SK-N-SH treated with all-trans-retinoic acid at 6 μM for 48 hours (cell line): ENCODE measurements around the gene PPARGC1A.

ENCODE experiments used
- ATAC-seq: fragments of 200-7000 bp; cut with Tn5 transposase; 3 replicates; pipeline ENCODE4 v1.9.1; 2020; ENCODE audit warnings: mild to moderate bottlenecking, moderate library complexity
- ARNTL ChIP-seq: fragments of 450-650 bp; formaldehyde crosslinking; IDR thresholded peaks from 2 replicates; pipeline ENCODE4 v1.5.0; 2020; ENCODE audit warnings: low read depth, mild to moderate bottlenecking, moderate library complexity, borderline replicate concordance
- BACH2 ChIP-seq: fragments of 250-450 bp; sonication (Bioruptor Pico); IDR thresholded peaks from 2 replicates; pipeline ENCODE4 v1.9.0; 2021; ENCODE audit warnings: mild to moderate bottlenecking, borderline replicate concordance
- CSDC2 ChIP-seq: fragments of 250-450 bp; sonication (Bioruptor Pico); IDR thresholded peaks from 2 replicates; pipeline ENCODE4 v1.5.0; 2020; ENCODE audit warnings: mild to moderate bottlenecking, moderate library complexity
- GLIS3 ChIP-seq: fragments of 250-450 bp; sonication (Bioruptor Pico); IDR thresholded peaks from 2 replicates; pipeline ENCODE4 v1.5.0; 2020; ENCODE audit warnings: mild to moderate bottlenecking, moderate library complexity
- ISL1 ChIP-seq: fragments of 250-450 bp; sonication (Bioruptor Pico); IDR thresholded peaks from 2 replicates; pipeline ENCODE4 v2.1.2; 2022; ENCODE audit warnings: mild to moderate bottlenecking, moderate library complexity
- OSR1 ChIP-seq: fragments of 250-450 bp; sonication (Bioruptor Pico); IDR thresholded peaks from 2 replicates; pipeline ENCODE4 v1.8.0; 2022; ENCODE audit warnings: moderate library complexity, mild to moderate bottlenecking, inconsistent platforms
- PPARA ChIP-seq: fragments of 250-450 bp; sonication (Bioruptor Pico); IDR thresholded peaks from 2 replicates; pipeline ENCODE4 v1.5.0; 2020; ENCODE audit warnings: mild to moderate bottlenecking, borderline replicate concordance
- RARB ChIP-seq: fragments of 250-450 bp; sonication (Bioruptor Pico); IDR thresholded peaks from 2 replicates; pipeline ENCODE4 v1.8.0; 2021; ENCODE audit warnings: mild to moderate bottlenecking, moderate library complexity
- SNAI2 ChIP-seq: fragments of 250-450 bp; sonication (Bioruptor Pico); IDR thresholded peaks from 2 replicates; pipeline ENCODE4 v1.5.0; 2020; ENCODE audit warnings: mild to moderate bottlenecking, moderate library complexity
- TCF4 ChIP-seq: fragments of 250-450 bp; sonication (Bioruptor Pico); IDR thresholded peaks from 2 replicates; pipeline ENCODE4 v1.8.0; 2021; ENCODE audit warnings: mild to moderate bottlenecking, moderate library complexity, borderline replicate concordance
- TOX ChIP-seq: fragments of 250-450 bp; sonication (Bioruptor Pico); IDR thresholded peaks from 2 replicates; pipeline ENCODE4 v1.8.0; 2021; ENCODE audit warnings: mild to moderate bottlenecking, moderate library complexity, borderline replicate concordance
- ZC3H10 ChIP-seq: fragments of 250-450 bp; sonication (Bioruptor Pico); IDR thresholded peaks from 2 replicates; pipeline ENCODE4 v1.5.1; 2021; ENCODE audit warnings: mild to moderate bottlenecking, moderate library complexity
- ZFP3 ChIP-seq: fragments of 250-450 bp; sonication (Bioruptor Pico); IDR thresholded peaks from 2 replicates; pipeline ENCODE4 v1.5.0; 2020; ENCODE audit warnings: mild to moderate bottlenecking, moderate library complexity
- ZFP30 ChIP-seq: fragments of 450-650 bp; formaldehyde crosslinking; IDR thresholded peaks from 2 replicates; pipeline ENCODE4 v1.5.0; 2022; ENCODE audit warnings: mild to moderate bottlenecking, moderate library complexity
- ZNF565 ChIP-seq: fragments of 450-650 bp; formaldehyde crosslinking; conservative IDR thresholded peaks from 2 replicates; pipeline ENCODE4 v1.5.0; 2020; ENCODE audit warnings: low read depth, mild to moderate bottlenecking, moderate library complexity
- ZNF70 ChIP-seq: fragments of 450-650 bp; formaldehyde crosslinking; IDR thresholded peaks from 2 replicates; pipeline ENCODE4 v1.5.0; 2020; ENCODE audit warnings: mild to moderate bottlenecking, moderate library complexity
- TF ChIP-seq, protein P1 (sequence below): fragments of 250-450 bp; sonication (Bioruptor Pico); IDR thresholded peaks from 2 replicates; pipeline ENCODE4 v1.5.1; 2021; ENCODE audit warnings: mild to moderate bottlenecking, moderate library complexity
- TF ChIP-seq, protein P2 (sequence below): fragments of 250-450 bp; sonication (Bioruptor Pico); IDR thresholded peaks from 2 replicates; pipeline ENCODE4 v1.8.0; 2021; ENCODE audit warnings: low read depth, mild to moderate bottlenecking, moderate library complexity, borderline replicate concordance
- TF ChIP-seq, protein P3 (sequence below): fragments of 250-450 bp; sonication (Bioruptor Pico); IDR thresholded peaks from 2 replicates; pipeline ENCODE4 v1.5.0; 2020; ENCODE audit warnings: mild to moderate bottlenecking, moderate library complexity
- TF ChIP-seq, protein P4 (sequence below): fragments of 250-450 bp; sonication (Bioruptor Pico); IDR thresholded peaks from 2 replicates; pipeline ENCODE4 v1.5.1; 2020; ENCODE audit warnings: low read depth, mild to moderate bottlenecking, moderate library complexity

Gene PPARGC1A

GRCh38 chr4:23828020-23828715 lies 61.7 kb downstream of the PPARGC1A start (continued):
- TF ChIP-seq, protein P1, sequence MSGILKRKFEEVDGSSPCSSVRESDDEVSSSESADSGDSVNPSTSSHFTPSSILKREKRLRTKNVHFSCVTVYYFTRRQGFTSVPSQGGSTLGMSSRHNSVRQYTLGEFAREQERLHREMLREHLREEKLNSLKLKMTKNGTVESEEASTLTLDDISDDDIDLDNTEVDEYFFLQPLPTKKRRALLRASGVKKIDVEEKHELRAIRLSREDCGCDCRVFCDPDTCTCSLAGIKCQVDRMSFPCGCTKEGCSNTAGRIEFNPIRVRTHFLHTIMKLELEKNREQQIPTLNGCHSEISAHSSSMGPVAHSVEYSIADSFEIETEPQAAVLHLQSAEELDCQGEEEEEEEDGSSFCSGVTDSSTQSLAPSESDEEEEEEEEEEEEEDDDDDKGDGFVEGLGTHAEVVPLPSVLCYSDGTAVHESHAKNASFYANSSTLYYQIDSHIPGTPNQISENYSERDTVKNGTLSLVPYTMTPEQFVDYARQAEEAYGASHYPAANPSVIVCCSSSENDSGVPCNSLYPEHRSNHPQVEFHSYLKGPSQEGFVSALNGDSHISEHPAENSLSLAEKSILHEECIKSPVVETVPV = no peak

GRCh38 chr4:23822181-23822580 lies 67.7 kb downstream of the PPARGC1A start:
- TF ChIP-seq ARNTL (CRISPR knock-in tag) (no peak), ZFP30 (no peak), RARB (CRISPR knock-in tag) (no peak), TOX (CRISPR knock-in tag) (no peak), ISL1 (no peak), CSDC2 (no peak), OSR1 (CRISPR knock-in tag) (no peak), ZNF565 (no peak), BACH2 (no peak), ZNF70 (CRISPR knock-in tag) (no peak), ZC3H10 (no peak), GLIS3 (CRISPR knock-in tag) (no peak), PPARA (CRISPR knock-in tag) (no peak), ZFP3 (CRISPR knock-in tag) (no peak), SNAI2 (CRISPR knock-in tag) (no peak), TCF4 (CRISPR knock-in tag) (no peak)
- TF ChIP-seq, protein P1 = no peak
- TF ChIP-seq, protein P2, sequence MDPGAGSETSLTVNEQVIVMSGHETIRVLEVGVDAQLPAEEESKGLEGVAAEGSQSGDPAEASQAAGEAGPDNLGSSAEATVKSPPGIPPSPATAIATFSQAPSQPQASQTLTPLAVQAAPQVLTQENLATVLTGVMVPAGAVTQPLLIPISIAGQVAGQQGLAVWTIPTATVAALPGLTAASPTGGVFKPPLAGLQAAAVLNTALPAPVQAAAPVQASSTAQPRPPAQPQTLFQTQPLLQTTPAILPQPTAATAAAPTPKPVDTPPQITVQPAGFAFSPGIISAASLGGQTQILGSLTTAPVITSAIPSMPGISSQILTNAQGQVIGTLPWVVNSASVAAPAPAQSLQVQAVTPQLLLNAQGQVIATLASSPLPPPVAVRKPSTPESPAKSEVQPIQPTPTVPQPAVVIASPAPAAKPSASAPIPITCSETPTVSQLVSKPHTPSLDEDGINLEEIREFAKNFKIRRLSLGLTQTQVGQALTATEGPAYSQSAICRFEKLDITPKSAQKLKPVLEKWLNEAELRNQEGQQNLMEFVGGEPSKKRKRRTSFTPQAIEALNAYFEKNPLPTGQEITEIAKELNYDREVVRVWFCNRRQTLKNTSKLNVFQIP (CRISPR knock-in tag) = no peak
- TF ChIP-seq, protein P3, sequence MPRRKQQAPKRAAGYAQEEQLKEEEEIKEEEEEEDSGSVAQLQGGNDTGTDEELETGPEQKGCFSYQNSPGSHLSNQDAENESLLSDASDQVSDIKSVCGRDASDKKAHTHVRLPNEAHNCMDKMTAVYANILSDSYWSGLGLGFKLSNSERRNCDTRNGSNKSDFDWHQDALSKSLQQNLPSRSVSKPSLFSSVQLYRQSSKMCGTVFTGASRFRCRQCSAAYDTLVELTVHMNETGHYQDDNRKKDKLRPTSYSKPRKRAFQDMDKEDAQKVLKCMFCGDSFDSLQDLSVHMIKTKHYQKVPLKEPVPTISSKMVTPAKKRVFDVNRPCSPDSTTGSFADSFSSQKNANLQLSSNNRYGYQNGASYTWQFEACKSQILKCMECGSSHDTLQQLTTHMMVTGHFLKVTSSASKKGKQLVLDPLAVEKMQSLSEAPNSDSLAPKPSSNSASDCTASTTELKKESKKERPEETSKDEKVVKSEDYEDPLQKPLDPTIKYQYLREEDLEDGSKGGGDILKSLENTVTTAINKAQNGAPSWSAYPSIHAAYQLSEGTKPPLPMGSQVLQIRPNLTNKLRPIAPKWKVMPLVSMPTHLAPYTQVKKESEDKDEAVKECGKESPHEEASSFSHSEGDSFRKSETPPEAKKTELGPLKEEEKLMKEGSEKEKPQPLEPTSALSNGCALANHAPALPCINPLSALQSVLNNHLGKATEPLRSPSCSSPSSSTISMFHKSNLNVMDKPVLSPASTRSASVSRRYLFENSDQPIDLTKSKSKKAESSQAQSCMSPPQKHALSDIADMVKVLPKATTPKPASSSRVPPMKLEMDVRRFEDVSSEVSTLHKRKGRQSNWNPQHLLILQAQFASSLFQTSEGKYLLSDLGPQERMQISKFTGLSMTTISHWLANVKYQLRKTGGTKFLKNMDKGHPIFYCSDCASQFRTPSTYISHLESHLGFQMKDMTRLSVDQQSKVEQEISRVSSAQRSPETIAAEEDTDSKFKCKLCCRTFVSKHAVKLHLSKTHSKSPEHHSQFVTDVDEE (CRISPR knock-in tag) = no peak
- no peak for ATAC-seq

DNA sequence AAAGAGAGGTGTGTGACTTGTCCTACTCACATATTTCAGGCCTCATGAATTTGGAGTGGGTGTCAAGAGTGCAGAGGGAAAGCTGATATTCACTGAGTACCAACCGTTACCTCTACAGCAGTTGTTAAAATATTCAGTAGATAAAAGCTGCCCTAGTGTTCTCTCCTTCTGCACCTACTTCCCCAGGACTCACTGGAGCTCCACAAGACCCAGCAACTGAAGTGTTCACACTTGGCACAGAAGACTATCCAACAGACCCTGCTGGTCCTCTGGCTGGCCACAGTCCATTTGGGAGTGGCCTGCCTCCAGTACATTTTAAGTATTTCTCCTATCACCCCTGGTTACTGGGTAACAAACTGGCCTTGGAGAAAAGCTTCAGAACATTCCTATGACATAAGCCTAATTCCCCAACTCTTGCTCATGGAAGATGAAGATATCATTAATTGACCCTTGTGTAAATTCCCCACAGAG lies 70.8 kb downstream of the PPARGC1A start:
- no peak for TF ChIP-seq TOX (CRISPR knock-in tag)
- TF ChIP-seq BACH2 = no peak
- TF ChIP-seq, protein P4, sequence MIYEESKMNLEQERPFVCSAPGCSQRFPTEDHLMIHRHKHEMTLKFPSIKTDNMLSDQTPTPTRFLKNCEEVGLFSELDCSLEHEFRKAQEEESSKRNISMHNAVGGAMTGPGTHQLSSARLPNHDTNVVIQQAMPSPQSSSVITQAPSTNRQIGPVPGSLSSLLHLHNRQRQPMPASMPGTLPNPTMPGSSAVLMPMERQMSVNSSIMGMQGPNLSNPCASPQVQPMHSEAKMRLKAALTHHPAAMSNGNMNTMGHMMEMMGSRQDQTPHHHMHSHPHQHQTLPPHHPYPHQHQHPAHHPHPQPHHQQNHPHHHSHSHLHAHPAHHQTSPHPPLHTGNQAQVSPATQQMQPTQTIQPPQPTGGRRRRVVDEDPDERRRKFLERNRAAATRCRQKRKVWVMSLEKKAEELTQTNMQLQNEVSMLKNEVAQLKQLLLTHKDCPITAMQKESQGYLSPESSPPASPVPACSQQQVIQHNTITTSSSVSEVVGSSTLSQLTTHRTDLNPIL (CRISPR knock-in tag) = no peak
- no peak for TF ChIP-seq ARNTL (CRISPR knock-in tag)
- no peak for TF ChIP-seq OSR1 (CRISPR knock-in tag)
- no peak for TF ChIP-seq SNAI2 (CRISPR knock-in tag)
- TF ChIP-seq ISL1 = no peak
- no peak for TF ChIP-seq PPARA (CRISPR knock-in tag)
- no peak for TF ChIP-seq ZNF565
- no peak for TF ChIP-seq CSDC2
- TF ChIP-seq ZNF70 (CRISPR knock-in tag) = no peak
- TF ChIP-seq, all 23 proteins: peak for 0
- no peak for ATAC-seq
